GM19455 (cell line): Measurements from ENCODE around the gene GK2.

Experiments
- ATAC-seq: cut with Tn5 transposase; IDR thresholded peaks from one replicate; pipeline ENCODE4 v1.9.1; 2021; ENCODE audit not compliant: unreplicated experiment

The GK2 gene

DNA sequence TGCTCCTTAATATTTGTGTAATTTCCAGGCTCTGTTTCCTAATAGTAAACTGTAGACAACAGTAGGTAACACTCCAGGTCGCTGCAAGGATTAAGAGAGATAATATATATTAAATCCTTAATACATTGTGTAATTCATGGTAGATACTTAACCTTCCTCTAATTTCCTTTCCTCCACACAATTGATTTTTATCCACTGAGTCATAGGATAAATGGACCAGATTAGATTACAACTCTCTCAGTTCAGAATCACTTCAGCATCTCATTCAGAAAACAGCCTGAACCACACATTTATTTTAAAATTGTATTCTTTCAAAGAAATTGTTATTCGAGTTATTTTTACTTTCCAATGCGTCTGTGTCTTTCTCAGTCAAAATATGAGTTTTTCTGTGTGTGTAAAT lies 17.1 kb downstream of the GK2 start:
- no peak for ATAC-seq

DNA sequence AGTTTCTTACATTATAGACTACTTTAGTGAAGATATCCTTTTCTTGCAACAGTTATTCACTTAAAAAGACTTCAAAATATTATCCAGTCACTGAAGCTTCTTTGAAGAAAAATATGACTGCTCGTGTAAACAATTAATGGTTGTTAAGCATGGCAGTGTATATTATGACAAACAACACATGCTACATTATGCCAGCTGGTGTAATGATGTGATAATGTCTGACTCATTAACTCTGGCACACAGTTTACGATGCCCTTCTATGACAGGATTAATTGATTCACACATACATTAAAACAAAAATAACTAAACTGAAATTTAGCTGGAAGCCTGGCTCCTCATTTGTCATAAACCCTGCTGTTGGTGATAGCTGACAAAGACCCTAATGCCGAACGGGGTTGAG lies 22.4 kb downstream of the GK2 start:
- no peak for ATAC-seq

DNA sequence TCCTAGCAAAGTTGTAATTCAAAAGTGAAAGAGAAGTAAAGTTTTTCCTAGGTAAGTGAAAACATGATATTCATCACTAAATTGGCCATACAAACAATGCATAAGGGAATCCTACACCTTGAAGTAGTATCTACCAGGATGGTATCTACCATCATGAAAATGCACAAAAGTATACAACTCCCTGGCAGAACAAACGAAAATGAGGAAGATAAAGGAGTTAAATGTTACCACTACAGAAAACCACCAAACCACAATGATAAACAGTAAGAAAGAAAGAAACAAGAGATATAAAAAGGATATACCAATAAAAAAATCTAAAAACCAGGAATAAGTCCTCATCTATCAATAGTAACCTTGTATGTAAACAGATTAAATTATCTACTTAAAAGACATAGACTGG lies 26.9 kb downstream of the GK2 start:
- no peak for ATAC-seq

DNA sequence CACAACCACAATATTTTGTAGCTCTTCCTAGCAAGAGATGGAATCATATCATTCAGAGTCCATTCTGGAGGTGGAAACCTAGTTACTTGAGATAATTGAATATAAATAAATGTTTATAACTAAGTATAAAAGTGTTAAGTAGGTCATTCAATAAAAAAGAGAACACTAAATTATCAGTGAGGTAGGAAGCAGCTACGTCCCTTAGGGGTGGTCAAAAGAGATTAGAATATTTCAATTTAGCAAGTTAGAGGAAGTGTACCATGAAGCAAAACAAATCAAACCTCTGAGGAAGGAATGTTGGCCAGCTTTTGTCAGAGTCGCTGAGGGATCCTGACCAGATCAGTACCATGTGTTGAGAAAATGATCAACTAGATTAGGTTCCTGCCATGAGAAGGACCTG lies 38.0 kb downstream of the GK2 start:
- ATAC-seq = no peak

DNA sequence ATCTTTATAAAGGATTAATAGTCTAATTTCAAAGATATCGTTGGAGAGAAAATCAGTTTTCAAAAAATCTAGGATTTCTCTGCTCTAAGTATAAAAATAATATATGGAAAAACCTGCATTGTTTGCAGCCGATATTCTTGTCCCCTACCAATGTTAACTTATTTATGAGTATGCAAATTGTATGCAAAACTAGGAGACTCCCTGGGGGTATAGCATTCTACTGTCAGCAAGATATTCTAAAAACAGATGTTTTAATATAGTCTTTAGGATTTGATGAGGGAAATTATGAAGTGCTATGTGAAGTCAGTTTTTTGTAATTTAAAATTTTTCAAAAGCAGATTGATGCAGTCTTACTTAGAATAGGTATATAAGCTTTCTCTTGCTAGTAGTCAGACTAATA lies 40.9 kb downstream of the GK2 start:
- no peak for ATAC-seq

DNA sequence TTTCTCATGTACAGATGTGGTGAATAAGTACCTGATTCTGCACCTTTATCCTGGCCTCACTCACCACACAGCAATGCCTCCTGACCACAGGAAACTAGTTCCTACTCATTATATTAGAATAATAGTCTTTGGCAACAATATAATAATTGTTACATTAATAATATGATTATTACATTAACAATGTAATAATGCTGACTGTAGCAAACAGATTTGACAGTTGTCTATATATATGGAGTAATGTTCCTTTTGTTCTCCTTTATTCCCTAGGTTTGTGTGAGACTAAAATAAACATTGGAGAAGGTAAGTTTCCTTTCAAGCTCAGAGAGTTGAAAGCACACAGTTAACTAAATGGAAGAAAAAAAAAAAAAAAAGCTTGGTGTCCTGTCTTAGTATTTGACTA lies 41.6 kb downstream of the GK2 start:
- no peak for ATAC-seq

DNA sequence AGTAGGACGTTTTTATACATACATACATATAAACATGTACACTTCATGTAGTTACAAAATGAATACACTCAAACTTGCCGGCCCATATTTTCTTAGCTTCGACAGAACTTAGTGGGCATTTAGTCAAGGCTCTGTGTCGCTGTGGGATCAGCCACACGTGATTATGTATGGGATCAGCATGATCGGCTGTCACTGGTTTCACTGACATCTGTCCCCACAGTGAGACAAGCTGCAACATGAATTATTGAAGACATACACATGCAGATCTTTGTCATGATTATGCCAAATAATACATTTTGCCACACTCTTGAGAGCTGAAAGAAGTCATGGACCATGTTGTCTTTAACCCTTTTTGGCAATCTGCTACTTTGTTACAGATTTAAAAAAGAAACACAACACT lies 44.0 kb downstream of the GK2 start:
- ATAC-seq = no peak

DNA sequence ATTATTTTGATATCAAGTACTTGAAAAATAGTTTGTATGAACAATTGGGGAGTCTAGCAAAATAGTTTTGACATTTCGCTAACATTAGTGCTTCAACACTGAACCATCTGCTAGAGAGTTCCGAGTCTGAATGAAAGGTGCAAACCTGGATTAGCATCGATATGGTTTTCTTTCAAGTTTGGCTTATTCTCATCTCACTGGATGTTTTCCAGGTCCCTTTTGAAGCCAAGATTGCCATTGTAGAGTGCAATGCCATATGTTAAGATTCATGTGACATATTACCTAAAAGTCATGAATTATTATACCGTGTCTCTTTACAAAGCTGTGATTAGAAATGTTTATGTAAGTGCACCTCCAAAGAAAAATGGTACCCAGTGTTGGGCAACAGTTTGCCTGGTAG lies 45.4 kb downstream of the GK2 start:
- no peak for ATAC-seq

DNA sequence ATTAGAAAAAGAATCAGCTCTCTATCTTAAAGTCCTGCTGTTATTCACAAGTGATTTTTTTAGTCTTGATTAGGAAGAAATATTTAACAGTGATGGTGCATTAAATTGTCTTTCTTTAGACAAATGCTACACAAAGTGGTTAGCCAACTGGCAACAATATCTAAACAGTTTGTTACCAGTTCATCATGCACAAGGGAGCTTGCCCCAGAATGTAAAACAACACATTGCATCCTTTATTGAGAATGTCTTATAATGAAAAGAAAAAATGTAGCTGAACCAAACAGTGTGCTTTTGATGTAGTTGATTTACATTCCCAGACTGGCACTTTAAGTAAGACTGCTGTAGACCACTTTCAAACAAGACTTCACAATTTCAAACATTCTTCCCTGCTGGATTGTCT lies 48.0 kb downstream of the GK2 start:
- ATAC-seq = no peak

DNA sequence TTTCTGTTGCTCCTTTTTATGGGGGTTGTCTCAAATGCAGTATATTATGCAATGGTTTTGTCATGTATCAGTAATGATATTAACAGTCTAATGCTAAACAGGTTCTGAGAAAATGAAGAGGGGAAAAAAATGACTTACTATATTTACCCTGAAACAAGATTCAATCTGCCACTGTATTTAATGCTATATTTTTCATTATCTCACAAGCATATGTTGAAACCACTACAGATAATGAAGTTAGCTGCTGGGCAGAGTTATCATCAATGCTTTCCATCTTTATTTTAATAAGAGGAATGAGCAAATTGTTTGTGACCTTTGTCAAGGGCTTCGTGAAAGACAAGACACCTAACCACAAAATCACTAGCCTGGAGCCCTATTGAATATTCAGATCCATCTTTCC lies 49.6 kb downstream of the GK2 start:
- ATAC-seq = no peak

DNA sequence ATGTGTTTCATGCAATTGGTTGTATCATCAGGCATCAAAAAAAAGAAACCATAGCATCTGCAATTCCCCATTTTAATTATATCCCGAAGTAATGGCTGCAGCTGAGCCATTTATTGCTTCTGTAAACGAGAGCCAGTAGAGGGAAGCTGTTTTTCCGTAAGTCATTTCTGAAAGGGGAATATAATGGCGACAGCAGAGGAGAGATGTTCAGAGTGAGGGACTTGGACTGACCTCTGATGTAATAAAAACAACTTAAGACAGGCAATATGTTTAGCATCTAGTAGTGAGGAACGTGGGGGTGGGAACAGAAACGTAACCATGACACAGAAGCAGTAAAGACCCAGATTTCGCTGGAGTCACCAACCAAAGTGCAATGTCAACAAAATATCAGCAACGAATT lies 50.7 kb downstream of the GK2 start:
- ATAC-seq = no peak
